Cardiac septum (tissue), 1 donor: ENCODE data around the gene TIRAP. TPM values are rescaled to one million over a fixed set of nuclear protein-coding genes. Genes with fewer than 3 reads are reported as not detected.

Experiments
- DNase-seq: peaks from one replicate; pipeline ENCODE4 v3.0.0-alpha.2; 2020; ENCODE audit warnings: low spot score
- intact Hi-C: fragments of 100-400 bp; cut with DNase I; formaldehyde crosslinking; loops from one replicate; pipeline ENCODE4 v1.14.0; 2022
- total RNA-seq: library from RNA; stranded (reverse); fragmentation: NEBNext Ultra II Directional; extraction: Animal tissue kit (Norgen Biotek cat#: 25700); gene quantifications from one replicate; pipeline ENCODE4 v1.2.1, GENCODE V29; 2021
- donor health status: DM: no; HTN: no; CAD: no.

The TIRAP gene
- total RNA-seq, 1 donor from 2014 or later: 8.4 TPM

DNA sequence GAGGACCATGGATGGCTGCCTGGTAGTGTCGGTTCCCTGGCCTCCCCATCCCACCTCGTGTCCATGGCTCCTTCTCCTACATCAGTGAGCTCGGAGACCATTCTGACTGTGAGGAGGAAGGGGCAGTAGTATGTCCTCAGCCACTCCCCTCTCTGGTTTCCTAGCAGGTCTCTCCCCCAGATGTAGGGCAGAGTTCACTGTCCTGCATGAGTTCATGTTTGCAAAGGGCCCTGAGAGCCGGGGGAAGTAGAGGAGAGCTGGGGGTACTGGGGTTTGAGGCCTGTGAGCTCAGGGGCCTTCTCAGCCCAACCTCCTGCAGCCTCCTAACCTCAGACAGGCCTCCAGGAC lies 54.2 kb downstream of the TIRAP start:
- intact Hi-C loops: no loop called here

DNA sequence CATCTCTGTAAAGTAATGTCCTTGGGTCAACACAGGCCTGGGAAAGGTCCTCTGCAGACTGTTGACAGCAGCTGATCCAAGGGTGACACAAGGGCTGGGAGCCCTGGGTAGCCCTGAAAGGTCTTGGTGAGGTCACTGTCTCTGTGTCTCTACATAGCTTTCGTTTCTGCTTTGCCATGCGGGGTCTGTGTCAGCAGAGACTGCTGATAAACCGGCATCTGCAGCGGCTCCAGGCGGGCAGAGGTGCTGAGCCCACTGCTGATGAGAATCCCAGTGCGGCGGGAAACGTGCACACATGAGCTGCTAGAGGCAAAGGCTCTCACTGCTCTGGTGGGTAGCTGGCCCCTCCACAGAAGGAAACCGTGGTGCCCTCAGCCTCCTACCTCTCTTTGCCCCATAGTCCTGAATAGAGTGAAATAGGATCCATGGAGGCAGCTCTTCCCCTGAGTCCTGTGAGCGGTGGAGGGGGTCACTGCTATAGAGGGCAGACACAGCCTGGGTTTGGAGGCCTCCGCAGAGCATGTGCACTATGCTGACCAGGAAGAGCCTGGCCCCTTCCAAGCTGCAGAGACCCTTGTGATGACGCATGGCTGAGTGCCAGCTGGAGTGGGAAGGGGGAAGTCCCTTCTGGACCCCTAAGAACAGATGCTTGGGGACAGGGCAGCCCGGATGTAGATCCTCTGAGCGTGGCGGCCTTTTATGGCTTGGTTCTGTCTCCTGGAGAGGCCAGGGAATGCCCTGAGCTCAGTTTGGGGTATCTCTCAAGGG lies 54.8 kb downstream of the TIRAP start:
- DNase-seq: peak; percentile 72
- intact Hi-C loops: no loop called here

More for the DNA sequence above, 54.2 kb downstream of the TIRAP start:
- peak; percentile 35 for DNase-seq

GRCh38 chr11:126338346-126339055 lies 55.6 kb downstream of the TIRAP start:
- intact Hi-C loops: no loop called here
- DNase-seq: peak; percentile 61

DNA sequence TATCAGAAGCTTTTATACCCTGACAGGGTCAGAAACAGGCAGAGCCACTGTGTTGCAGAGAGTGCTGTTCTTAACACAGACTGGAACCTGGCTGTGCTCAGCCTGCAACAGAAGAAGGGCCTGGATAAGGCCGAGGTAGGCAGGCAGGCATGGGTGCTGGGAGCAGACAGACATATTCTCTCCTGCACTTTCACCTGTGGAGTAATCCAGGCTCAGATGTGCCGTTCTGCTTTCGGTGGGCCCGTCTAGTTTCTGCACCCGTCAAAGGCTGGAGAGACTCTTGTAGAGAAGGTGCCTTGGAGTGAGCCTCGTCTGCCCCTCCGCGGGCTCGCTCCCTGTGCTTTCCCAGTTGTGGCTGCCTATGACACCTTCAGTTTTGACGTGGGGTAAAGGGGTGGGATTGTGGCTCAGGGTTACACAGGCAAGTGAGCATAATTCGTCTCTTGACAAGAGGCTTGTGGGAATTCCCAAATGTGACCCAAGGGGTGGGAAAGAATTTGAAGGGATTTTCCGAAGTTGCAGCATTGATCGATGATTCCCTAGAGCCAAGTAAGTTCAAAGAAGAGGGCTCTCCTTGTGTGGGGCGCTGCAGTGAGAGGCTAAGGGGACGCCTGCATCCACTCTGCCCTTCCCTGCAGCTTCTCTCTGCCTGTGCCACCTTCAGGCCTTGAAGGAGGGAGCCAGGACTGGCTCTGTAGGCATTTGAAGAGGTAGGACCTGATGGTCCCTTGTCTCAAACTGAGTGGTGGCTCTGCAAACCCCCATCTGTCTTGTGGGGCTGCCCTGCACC lies 56.4 kb downstream of the TIRAP start:
- DNase-seq: peak; percentile 64
- intact Hi-C loops: no loop called here

GRCh38 chr11:126339863-126340434 lies 57.1 kb downstream of the TIRAP start:
- no peak for DNase-seq
- intact Hi-C loops: no loop called here

DNA sequence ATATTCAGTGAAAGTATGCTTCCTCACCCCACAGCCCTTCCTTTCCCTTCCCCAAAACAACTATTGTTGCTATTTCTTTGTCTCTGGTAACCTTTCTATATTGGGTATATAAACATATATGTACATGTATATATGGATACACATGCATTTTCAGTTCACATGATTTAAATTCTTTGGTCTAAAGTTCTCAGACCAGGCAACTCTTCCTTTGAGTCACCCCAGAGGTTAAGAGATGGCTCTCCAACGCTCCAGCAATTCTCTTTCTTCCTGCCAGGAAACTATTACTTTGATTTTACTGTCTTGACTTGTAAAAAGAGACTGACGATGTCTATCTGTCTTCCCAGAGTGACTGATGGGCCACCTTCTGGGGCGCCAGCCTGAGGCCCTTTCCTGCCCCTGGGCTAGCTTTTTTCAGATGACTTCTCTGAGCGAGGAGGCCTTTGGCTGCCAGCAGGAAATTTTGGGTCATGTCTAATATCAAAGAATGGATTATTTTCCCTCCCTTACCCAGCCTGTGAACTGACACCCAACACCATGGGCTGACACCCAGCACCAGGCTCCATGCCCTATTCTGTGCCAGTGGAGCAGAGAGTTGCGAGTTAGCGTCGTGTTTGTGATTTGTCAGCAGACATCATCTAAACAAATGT lies 58.2 kb downstream of the TIRAP start:
- DNase-seq: no peak
- intact Hi-C loops: no loop called here

DNA sequence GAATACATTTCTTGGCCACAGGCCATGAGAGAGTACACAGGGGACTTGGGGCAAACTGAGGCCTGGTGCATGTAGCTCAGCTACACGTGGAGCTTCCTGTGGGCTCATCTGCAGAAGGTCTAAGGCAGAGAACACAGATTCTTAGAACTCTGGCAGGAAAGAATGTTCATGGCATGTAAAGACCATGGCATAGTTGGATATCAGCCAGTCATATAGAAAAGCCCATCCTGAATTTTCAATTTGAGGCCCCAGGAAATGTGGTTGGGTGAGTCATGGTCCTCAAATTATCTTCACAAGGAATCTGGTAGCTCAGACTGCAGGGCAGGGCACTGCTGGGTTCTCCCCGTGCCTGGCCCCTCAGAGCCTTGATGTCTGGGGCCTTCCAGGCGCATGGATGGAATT lies 58.9 kb downstream of the TIRAP start:
- no peak for DNase-seq
- intact Hi-C loops: no loop called here

DNA sequence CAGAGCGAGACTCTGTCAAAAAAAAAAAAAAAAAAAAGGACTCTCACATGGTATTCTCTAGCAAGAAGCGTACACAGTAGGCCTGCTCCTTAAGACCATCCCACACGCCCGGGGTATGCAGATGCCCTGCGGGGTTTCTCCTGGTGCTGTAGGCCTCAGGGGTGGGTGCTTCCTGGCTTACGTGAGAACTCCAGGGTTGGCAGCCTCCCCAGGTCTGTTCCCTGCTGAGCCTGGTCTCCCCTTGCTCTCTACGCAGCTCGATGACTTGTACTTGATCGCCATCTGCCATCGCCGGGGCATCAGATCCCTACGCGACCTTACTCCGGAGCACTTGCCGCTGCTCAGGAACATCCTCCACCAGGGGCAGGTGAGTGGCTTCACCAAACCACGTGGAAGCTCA lies 60.2 kb downstream of the TIRAP start:
- no peak for DNase-seq
- intact Hi-C loops: no loop called here

Other genes starting within 250 kb of the TIRAP start
- 4.4 TPM for gene CDON, start 220.2 kb upstream of the TIRAP start, total RNA-seq
- gene RPUSD4, start 71.4 kb upstream of the TIRAP start, total RNA-seq: 32.2 TPM
- gene FAM118B, start 71.3 kb upstream of the TIRAP start, total RNA-seq: 22.3 TPM
- 77.4 TPM for gene SRPRA, start 14.2 kb upstream of the TIRAP start, total RNA-seq
- 23.0 TPM for gene FOXRED1, start 13.9 kb upstream of the TIRAP start, total RNA-seq
- gene DCPS, start 21.0 kb downstream of the TIRAP start, total RNA-seq: 9.9 TPM
- gene ST3GAL4, start 72.6 kb downstream of the TIRAP start, total RNA-seq: 55.1 TPM